ENCODE measurements around the gene NUDT19.

DNA sequence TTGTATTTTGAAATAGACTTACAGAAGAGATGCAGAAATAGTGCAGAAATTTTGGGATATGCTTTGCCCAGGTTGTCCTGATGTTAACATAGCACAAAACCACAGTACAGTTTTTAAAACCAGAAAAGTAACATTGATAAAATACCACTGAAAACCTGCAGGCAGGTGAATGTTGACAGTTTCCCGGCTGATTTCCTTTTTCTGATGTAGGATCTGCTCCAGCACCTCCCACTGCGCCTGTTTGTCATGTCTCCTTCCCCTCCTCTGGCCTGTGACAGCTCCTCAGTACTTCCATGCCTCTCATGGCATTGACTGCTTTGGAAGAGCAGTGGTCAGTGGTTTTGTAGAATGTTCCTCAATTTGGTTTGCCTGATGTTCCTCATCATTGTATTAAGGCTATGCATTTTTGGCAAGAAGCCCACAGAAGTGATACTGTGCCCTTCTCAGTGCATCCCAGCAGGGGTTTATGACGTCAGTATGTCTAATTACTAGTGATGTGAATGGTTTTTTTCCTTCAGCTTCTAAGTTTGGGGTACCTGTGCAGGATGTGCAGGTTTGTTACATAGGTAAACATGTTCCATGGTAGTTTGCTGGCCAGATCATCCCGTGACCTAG, 58.9 kb downstream of the NUDT19 start:
- TF ChIP-seq CTCF (IDR thresholded peaks at IDR 0.05; ENCODE audit: low read length): no peak
- no peak for TF ChIP-seq EZH2 (IDR thresholded peaks at IDR 0.05; ENCODE audit: borderline replicate concordance, low read length)

Measured in OCI-LY1 (cell line).